HEK293T (cell line): ENCODE measurements around the gene SLC9A9.

Experiments
- CTCF ChIA-PET: fragments of 350-600 bp; formaldehyde crosslinking; extraction: SDS; loops from one replicate; lab custom pipeline; 2021; ENCODE audit warnings: antibody characterized with exemption, inconsistent platforms; lab: Yijun Ruan, JAX
- POLR2A ChIA-PET: fragments of 350-600 bp; formaldehyde crosslinking; extraction: SDS; loops from one replicate; lab custom pipeline; 2020; ENCODE audit warnings: antibody characterized with exemption, inconsistent platforms; lab: Yijun Ruan, JAX
- DNase-seq: peaks from one replicate; pipeline ENCODE4 v3.0.0; 2012; ENCODE audit warnings: mixed read lengths; ENCODE audit errors: extremely low spot score
- ARNT ChIP-seq: fragments of 450-650 bp; IDR thresholded peaks from 2 replicates; pipeline ENCODE4 v1.6.1; 2017; ENCODE audit warnings: mild to moderate bottlenecking
- BHLHE40 ChIP-seq: fragments of 450-650 bp; IDR thresholded peaks from 2 replicates; pipeline ENCODE4 v1.6.1; 2016; ENCODE audit warnings: mild to moderate bottlenecking, moderate library complexity, borderline replicate concordance
- CTBP1 ChIP-seq: fragments of 450-650 bp; IDR thresholded peaks from 2 replicates; pipeline ENCODE4 v1.6.1; 2016; ENCODE audit warnings: borderline replicate concordance
- ELF4 ChIP-seq: fragments of 450-650 bp; IDR thresholded peaks from 2 replicates; pipeline ENCODE4 v1.6.1; 2017; ENCODE audit warnings: antibody characterized with exemption
- FOXA1 ChIP-seq: fragments of 450-650 bp; IDR thresholded peaks from 2 replicates; pipeline ENCODE4 v1.6.1; 2016; ENCODE audit warnings: mild to moderate bottlenecking
- FOXK2 ChIP-seq: fragments of 450-650 bp; IDR thresholded peaks from 2 replicates; pipeline ENCODE4 v1.6.1; 2016; ENCODE audit warnings: mild to moderate bottlenecking
- FOXM1 ChIP-seq: fragments of 450-650 bp; IDR thresholded peaks from 2 replicates; pipeline ENCODE4 v1.6.1; 2017; ENCODE audit warnings: mild to moderate bottlenecking, borderline replicate concordance
- HDGF ChIP-seq: fragments of 450-650 bp; IDR thresholded peaks from 2 replicates; pipeline ENCODE4 v1.6.1; 2017; ENCODE audit warnings: antibody characterized with exemption, borderline replicate concordance
- L3MBTL2 ChIP-seq: fragments of 450-650 bp; conservative IDR thresholded peaks from 2 replicates; pipeline ENCODE4 v1.6.1; 2016; ENCODE audit warnings: mild to moderate bottlenecking
- LEF1 ChIP-seq: fragments of 450-650 bp; IDR thresholded peaks from 2 replicates; pipeline ENCODE4 v1.6.1; 2017; ENCODE audit warnings: mild to moderate bottlenecking, borderline replicate concordance
- NFRKB ChIP-seq: fragments of 450-650 bp; IDR thresholded peaks from 2 replicates; pipeline ENCODE4 v1.6.1; 2016; ENCODE audit warnings: mild to moderate bottlenecking, moderate library complexity
- SP1 ChIP-seq: fragments of 450-650 bp; IDR thresholded peaks from 2 replicates; pipeline ENCODE4 v1.6.1; 2017
- SUZ12 ChIP-seq: fragments of 450-650 bp; IDR thresholded peaks from 2 replicates; pipeline ENCODE4 v1.6.1; 2016; ENCODE audit warnings: mild to moderate bottlenecking
- TARDBP ChIP-seq: fragments of 450-650 bp; IDR thresholded peaks from 2 replicates; pipeline ENCODE4 v1.6.1; 2016
- ZNF384 ChIP-seq: fragments of 450-650 bp; IDR thresholded peaks from 2 replicates; pipeline ENCODE4 v1.6.1; 2016
- TF ChIP-seq, protein P1 (sequence below): fragments of 450-650 bp; IDR thresholded peaks from 2 replicates; pipeline ENCODE4 v1.6.1; 2016

The SLC9A9 gene

DNA sequence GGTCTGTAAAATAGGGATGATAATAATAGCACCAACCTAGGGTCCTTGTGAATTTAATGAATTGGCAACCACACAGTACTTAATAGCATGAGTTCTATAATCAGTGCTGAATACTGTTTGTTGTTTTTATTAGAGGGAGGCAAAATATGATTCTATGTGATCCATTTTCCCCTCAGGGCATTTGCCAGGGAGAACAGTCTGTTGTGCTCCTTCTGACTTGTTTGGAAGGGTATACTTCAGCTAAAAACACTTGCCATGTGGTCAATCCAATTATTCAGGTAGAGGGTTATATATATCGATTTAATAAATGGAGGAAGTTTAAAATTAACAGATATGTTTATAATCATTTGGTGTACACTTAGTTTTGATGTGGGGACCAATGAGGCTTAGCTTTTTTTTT lies 423.4 kb downstream of the SLC9A9 start:
- ChIA-PET POLR2A (no interaction called here), CTCF (no interaction called here)
- no peak for DNase-seq
- no peak for TF ChIP-seq NFRKB
- TF ChIP-seq LEF1, result no peak
- TF ChIP-seq CTBP1, result no peak
- TF ChIP-seq SP1, result no peak
- TF ChIP-seq FOXK2, result no peak
- no peak for TF ChIP-seq ELF4
- no peak for TF ChIP-seq ZNF384
- TF ChIP-seq BHLHE40, result no peak
- TF ChIP-seq SUZ12, result no peak
- no peak for TF ChIP-seq HDGF
- TF ChIP-seq TARDBP, result no peak
- TF ChIP-seq FOXA1, result no peak
- TF ChIP-seq ARNT, result no peak
- no peak for TF ChIP-seq FOXM1
- TF ChIP-seq L3MBTL2, result no peak
- TF ChIP-seq, protein P1, sequence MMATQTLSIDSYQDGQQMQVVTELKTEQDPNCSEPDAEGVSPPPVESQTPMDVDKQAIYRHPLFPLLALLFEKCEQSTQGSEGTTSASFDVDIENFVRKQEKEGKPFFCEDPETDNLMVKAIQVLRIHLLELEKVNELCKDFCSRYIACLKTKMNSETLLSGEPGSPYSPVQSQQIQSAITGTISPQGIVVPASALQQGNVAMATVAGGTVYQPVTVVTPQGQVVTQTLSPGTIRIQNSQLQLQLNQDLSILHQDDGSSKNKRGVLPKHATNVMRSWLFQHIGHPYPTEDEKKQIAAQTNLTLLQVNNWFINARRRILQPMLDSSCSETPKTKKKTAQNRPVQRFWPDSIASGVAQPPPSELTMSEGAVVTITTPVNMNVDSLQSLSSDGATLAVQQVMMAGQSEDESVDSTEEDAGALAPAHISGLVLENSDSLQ, result no peak

DNA sequence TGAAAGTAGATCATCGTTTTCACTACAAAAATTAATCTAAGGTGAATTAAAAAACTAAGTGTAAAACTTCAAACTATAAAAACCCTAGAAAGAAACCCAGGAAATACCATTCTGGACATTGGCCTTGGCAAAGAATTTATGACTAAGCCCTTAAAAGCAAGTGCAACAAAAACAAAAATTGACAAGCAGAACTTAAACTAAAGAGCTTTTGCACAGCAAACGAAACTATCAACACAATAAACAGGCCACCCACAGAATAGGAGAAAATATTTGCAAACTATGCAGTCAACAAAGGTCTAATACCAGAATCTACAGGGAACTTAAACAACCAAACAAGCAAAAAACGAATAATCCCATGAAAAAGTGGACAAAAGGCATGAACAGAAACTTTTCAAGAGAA lies 426.7 kb downstream of the SLC9A9 start:
- DNase-seq, result no peak
- TF ChIP-seq L3MBTL2 (no peak), SP1 (no peak), BHLHE40 (no peak), HDGF (no peak), NFRKB (no peak), FOXM1 (no peak), ELF4 (no peak), FOXK2 (no peak), FOXA1 (no peak), TARDBP (no peak), ZNF384 (no peak), CTBP1 (no peak), SUZ12 (no peak), LEF1 (no peak), ARNT (no peak)
- TF ChIP-seq, protein P1, result no peak
- CTCF ChIA-PET, result no interaction called here
- POLR2A ChIA-PET, result no interaction called here

DNA sequence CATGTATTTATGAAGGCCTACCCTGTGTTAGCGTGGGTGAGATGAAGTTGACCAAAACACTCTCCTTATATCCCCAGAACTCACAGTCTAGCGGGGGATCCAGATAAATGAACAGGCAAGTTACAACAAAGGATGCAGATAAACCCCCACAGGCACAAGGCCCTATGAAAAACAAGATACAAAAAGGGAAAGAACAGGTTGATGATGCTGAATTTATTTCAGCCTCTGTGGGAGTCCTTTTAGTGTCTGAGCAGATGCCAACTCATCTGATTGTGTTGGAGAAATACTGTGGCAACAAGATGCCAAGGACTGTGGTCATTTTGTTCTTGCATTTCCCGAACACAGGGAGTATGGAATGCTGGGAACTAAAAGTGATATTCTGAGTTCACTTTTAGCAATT lies 428.7 kb downstream of the SLC9A9 start:
- ChIA-PET CTCF (no interaction called here), POLR2A (no interaction called here)
- DNase-seq, result no peak
- TF ChIP-seq ELF4 (no peak), CTBP1 (no peak)
- TF ChIP-seq, protein P1, result no peak

DNA sequence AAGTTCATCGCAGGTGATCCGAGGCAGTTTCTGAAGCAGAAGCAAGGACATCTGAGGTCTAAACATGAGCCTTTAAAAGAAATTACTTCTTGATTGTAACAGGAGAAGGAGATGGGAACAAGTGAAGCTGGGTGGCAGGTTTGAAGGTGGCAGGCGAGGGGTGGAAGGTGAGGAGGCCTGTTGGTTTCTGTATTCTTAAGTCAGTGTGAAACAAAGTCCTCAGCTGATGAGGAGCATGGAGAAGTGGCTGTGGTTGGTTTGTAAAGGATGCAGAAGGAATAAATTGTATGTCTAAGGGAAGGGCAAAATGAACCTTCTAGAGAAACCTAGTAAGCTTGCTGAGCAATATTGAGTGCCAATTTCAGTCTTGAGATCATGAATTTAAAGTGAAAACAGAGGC lies 429.9 kb downstream of the SLC9A9 start:
- TF ChIP-seq TARDBP (no peak), BHLHE40 (no peak), SP1 (no peak), FOXK2 (no peak)
- ChIA-PET CTCF (no interaction called here), POLR2A (no interaction called here)
- no peak for DNase-seq

DNA sequence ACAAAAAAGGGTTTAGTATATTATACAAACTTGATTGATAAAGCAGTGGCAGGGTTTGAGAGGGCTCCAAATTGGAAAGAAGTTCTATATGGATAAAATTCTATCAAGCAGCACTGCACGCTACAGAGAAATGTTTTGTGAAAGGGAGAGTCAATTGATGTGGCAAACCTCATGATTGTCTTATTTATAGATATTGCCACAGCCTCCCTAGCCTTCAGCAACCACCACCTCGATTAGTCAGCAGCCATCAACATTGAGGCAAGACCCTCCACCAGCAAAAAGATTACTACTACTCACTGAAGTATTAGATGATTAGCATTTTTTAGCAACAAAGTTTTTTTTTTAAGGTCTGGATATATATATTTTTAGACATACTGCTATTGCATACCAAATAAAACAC lies 432.0 kb downstream of the SLC9A9 start:
- TF ChIP-seq LEF1 (no peak), CTBP1 (no peak), FOXM1 (no peak), TARDBP (no peak), SUZ12 (no peak), SP1 (no peak), FOXA1 (no peak), ELF4 (no peak), NFRKB (no peak), L3MBTL2 (no peak), BHLHE40 (no peak), ZNF384 (no peak), FOXK2 (no peak), ARNT (no peak), HDGF (no peak)
- TF ChIP-seq, protein P1, result no peak
- CTCF ChIA-PET, result no interaction called here

DNA sequence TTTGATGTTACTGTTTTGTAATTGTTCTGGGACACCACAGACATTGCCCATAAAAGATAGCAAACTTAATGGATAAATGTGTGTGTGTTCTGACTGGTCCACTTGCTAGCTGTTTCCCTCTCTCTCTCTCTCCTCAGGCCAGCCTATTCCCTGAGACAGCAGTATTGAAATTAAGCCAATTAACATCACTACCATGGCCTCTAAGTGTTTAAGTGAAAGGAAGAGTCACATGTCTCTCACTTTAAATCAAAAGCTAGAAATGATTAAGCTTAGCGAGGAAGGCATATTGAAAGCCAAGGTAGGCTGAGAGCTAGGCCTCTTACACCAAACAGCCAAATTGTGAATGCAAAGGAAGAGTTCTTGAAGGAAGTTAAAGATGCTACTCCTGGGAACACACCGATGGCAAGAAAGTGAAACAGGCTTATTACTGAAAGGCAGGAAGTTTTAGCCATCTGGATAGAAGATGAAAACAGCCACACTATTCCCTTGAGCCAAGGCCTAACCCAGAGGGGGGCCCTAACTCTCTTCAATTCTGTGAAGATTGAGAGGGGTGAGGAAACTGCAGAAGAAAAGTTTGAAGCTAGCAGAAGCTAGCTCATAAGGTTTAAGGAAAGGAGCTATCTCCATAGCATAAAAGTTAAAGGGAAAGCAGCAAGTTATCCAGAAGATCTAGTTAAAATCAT lies 433.6 kb downstream of the SLC9A9 start:
- POLR2A ChIA-PET, result no interaction called here
- TF ChIP-seq L3MBTL2, result no peak
- no peak for TF ChIP-seq SUZ12
- TF ChIP-seq, protein P1, result no peak
- TF ChIP-seq BHLHE40, result no peak
- no peak for TF ChIP-seq FOXK2
- TF ChIP-seq FOXA1, result no peak
- TF ChIP-seq LEF1, result no peak
- TF ChIP-seq CTBP1, result no peak
- TF ChIP-seq FOXM1, result no peak
- TF ChIP-seq TARDBP, result no peak
- TF ChIP-seq HDGF, result no peak
- no peak for TF ChIP-seq ELF4
- TF ChIP-seq SP1, result no peak
- no peak for TF ChIP-seq ZNF384
- TF ChIP-seq ARNT, result no peak
- CTCF ChIA-PET, result no interaction called here
- no peak for DNase-seq

More for the DNA sequence above, 432.0 kb downstream of the SLC9A9 start:
- POLR2A ChIA-PET, result no interaction called here
- DNase-seq, result no peak
